GM23338 (cell line): ENCODE measurements around the gene CPO. TPM values are rescaled to one million over a fixed set of nuclear protein-coding genes. Genes with fewer than 3 reads are reported as not detected.

Experiments
- ATAC-seq: fragments of 200-7000 bp; cut with Tn5 transposase; 3 replicates; pipeline ENCODE4 v1.9.1; 2020
- DNase-seq: peaks from one replicate; pipeline ENCODE4 v3.0.0-alpha.2; 2015; ENCODE audit warnings: low spot score
- H2AFZ ChIP-seq: fragments of 200-600 bp; sonication (generic); 2 replicates; pipeline ENCODE4 v1.8.0; 2016; ENCODE audit warnings: antibody characterized with exemption, mild to moderate bottlenecking, moderate library complexity
- H3F3A ChIP-seq: fragments of 200-600 bp; sonication (generic); replicated peaks from 2 replicates; pipeline ENCODE4 v1.8.0; 2017; ENCODE audit warnings: antibody characterized with exemption, mixed run types, low read depth
- H3K27ac ChIP-seq: fragments of 200-600 bp; sonication (generic); 2 replicates; pipeline ENCODE4 v1.6.1; 2016; ENCODE audit warnings: low read depth
- H3K27me3 ChIP-seq: fragments of 200-600 bp; sonication (generic); 2 replicates; pipeline ENCODE4 v1.8.0; 2016; ENCODE audit warnings: mild to moderate bottlenecking, mixed run types, moderate library complexity; ENCODE audit not compliant: insufficient read depth
- H3K36me3 ChIP-seq: fragments of 200-600 bp; sonication (generic); 2 replicates; pipeline ENCODE4 v1.8.0; 2016; ENCODE audit warnings: mild to moderate bottlenecking; ENCODE audit not compliant: insufficient read depth
- H3K4me1 ChIP-seq: fragments of 200-600 bp; sonication (generic); 2 replicates; pipeline ENCODE4 v1.8.0; 2016; ENCODE audit warnings: mild to moderate bottlenecking, moderate library complexity; ENCODE audit not compliant: insufficient read depth
- H3K4me2 ChIP-seq: fragments of 200-600 bp; sonication (generic); 2 replicates; pipeline ENCODE4 v1.7.1; 2017; ENCODE audit warnings: mixed run types
- H3K4me3 ChIP-seq: fragments of 200-600 bp; sonication (generic); 2 replicates; pipeline ENCODE4 v1.6.1; 2016; ENCODE audit warnings: mixed run types
- H3K79me2 ChIP-seq: fragments of 200-600 bp; sonication (generic); replicated peaks from 2 replicates; pipeline ENCODE4 v1.8.0; 2017; ENCODE audit warnings: mild to moderate bottlenecking; ENCODE audit not compliant: insufficient read depth
- H3K9me2 ChIP-seq: fragments of 200-600 bp; sonication (generic); 2 replicates; pipeline ENCODE4 v1.8.0; 2017; ENCODE audit not compliant: insufficient read depth
- H4K20me1 ChIP-seq: fragments of 200-600 bp; sonication (generic); replicated peaks from 2 replicates; pipeline ENCODE4 v1.8.0; 2017; ENCODE audit warnings: mild to moderate bottlenecking; ENCODE audit not compliant: insufficient read depth
- H3K27ac Mint-ChIP-seq: 2 replicates; pipeline ENCODE4 v1.8.0; 2020; ENCODE audit warnings: inconsistent platforms, mild to moderate bottlenecking, moderate library complexity, mixed read lengths
- H3K27me3 Mint-ChIP-seq: 3 replicates; pipeline ENCODE4 v1.8.0; 2022; ENCODE audit warnings: low read depth, mild to moderate bottlenecking, moderate library complexity, mixed read lengths, inconsistent platforms; ENCODE audit not compliant: insufficient read depth, poor library complexity
- H3K36me3 Mint-ChIP-seq: 3 replicates; pipeline ENCODE4 v1.8.0; 2021; ENCODE audit warnings: low read depth, mild to moderate bottlenecking, inconsistent platforms, moderate library complexity, mixed read lengths
- H3K4me1 Mint-ChIP-seq: 3 replicates; pipeline ENCODE4 v1.8.0; 2020; ENCODE audit warnings: mild to moderate bottlenecking, inconsistent platforms, mixed read lengths
- H3K4me3 Mint-ChIP-seq: 3 replicates; pipeline ENCODE4 v1.8.0; 2021; ENCODE audit warnings: moderate library complexity, mild to moderate bottlenecking, inconsistent platforms, mixed read lengths
- H3K9me3 Mint-ChIP-seq: 3 replicates; pipeline ENCODE4 v1.8.0; 2020; ENCODE audit warnings: moderate library complexity, mild to moderate bottlenecking, inconsistent platforms, mixed read lengths
- CREB1 ChIP-seq: fragments of 250-450 bp; sonication (Bioruptor Pico); IDR thresholded peaks from 2 replicates; pipeline ENCODE4 v1.5.0; 2020; ENCODE audit warnings: low read depth, mild to moderate bottlenecking, moderate library complexity
- JUNB ChIP-seq: IDR thresholded peaks from one replicate; pipeline ENCODE4 v1.6.1; 2016; ENCODE audit warnings: antibody characterized with exemption; ENCODE audit not compliant: unreplicated experiment
- ZNF114 ChIP-seq: fragments of 250-450 bp; sonication (Bioruptor Pico); IDR thresholded peaks from 2 replicates; pipeline ENCODE4 v1.5.0; 2020; ENCODE audit warnings: mild to moderate bottlenecking, moderate library complexity
- ZNF462 ChIP-seq: fragments of 250-450 bp; sonication (Bioruptor Pico); IDR thresholded peaks from 2 replicates; pipeline ENCODE4 v1.5.0; 2020; ENCODE audit warnings: mild to moderate bottlenecking, moderate library complexity
- polyA plus RNA-seq: library from polyadenylated mRNA; unstranded; fragments of >200 nt; fragmentation: Nextera tagmentation; extraction: Ambion mirVana; gene quantifications from 2 replicates; pipeline ENCODE4 v1.2.1, GENCODE V29; 2016
- total RNA-seq: library from RNA; depleted of rRNA; stranded (reverse); fragments of >200 nt; shearing (Covaris generic); gene quantifications from 2 replicates; pipeline ENCODE4 v1.2.3, GENCODE V29; 2014

CPO gene
- total and polyA plus RNA-seq, 2 experiments from 2014 or later = 0.91 to 0.94 TPM

- no peak overlapping the region for H2AFZ ChIP-seq
- ATAC-seq (no peak), DNase-seq (no peak)
- Mint-ChIP-seq H3K9me3 (0 out of 3 replicates have a peak, but pooled peaks cover 3% of the 10 kb centered on the region), H3K27ac (no peak overlapping the region; the same call in 1 of the 2 replicates), H3K4me1 (peaks cover 6% of the 10 kb centered on the region; the same call in 2 of the 3 replicates), H3K4me3 (no peak overlapping the region), H3K36me3 (peaks cover 3% of the 10 kb centered on the region; the same call in 1 of the 3 replicates), H3K27me3 (peaks cover 2% of the 10 kb centered on the region)
- H3F3A ChIP-seq = no peaks in the 10 kb centered on the region
- no peaks in the 10 kb centered on the region for H3K79me2 ChIP-seq
- no peak overlapping the region for H3K27ac ChIP-seq
- no peaks in the 10 kb centered on the region for H3K27me3 ChIP-seq
- H3K9me2 ChIP-seq = peaks cover 6% of the 10 kb centered on the region; the same call in 1 of the 2 replicates
- no peak overlapping the region for H3K4me2 ChIP-seq
- no peak for TF ChIP-seq ZNF114
- H3K36me3 ChIP-seq = no peaks in the 10 kb centered on the region
- no peaks in the 10 kb centered on the region for H4K20me1 ChIP-seq
- H3K4me3 ChIP-seq = no peak overlapping the region
- H3K4me1 ChIP-seq = peaks cover 7% of the 10 kb centered on the region
Measured at GRCh38 chr2:206890179-206890578, 49.1 kb upstream of the CPO start.

- H3K36me3 Mint-ChIP-seq = peaks cover 3% of the 10 kb centered on the region; the same call in 1 of the 3 replicates
- Histone ChIP-seq H4K20me1 (no peaks in the 10 kb centered on the region), H3K4me3 (no peak overlapping the region), H3K4me2 (no peak overlapping the region), H3K27me3 (no peaks in the 10 kb centered on the region), H3K79me2 (no peaks in the 10 kb centered on the region), H3K4me1 (peaks cover 7% of the 10 kb centered on the region), H3F3A (no peaks in the 10 kb centered on the region), H3K36me3 (no peaks in the 10 kb centered on the region), H3K27ac (no peak overlapping the region), H2AFZ (no peak overlapping the region), H3K9me2 (peaks cover 6% of the 10 kb centered on the region; the same call in 1 of the 2 replicates)
- ATAC-seq (no peak), DNase-seq (no peak)
- H3K4me3 Mint-ChIP-seq = no peak overlapping the region
- peaks cover 6% of the 10 kb centered on the region; the same call in 1 of the 3 replicates for H3K9me3 Mint-ChIP-seq
- H3K27ac Mint-ChIP-seq = no peak overlapping the region; the same call in 1 of the 2 replicates
- peaks cover 6% of the 10 kb centered on the region; the same call in 2 of the 3 replicates for H3K4me1 Mint-ChIP-seq
- TF ChIP-seq JUNB (no peak), ZNF462 (no peak), CREB1 (no peak)
- peaks cover 2% of the 10 kb centered on the region for H3K27me3 Mint-ChIP-seq
Measured at GRCh38 chr2:206890926-206891325, 48.4 kb upstream of the CPO start.
